ENCODE results near the gene HS6ST1.
"Not testable (repeated sequence)": the region's sequence is repeated elsewhere in the genome, so short reads cannot be mapped to it uniquely, and the experiment has no call there.

The HS6ST1 gene

DNA sequence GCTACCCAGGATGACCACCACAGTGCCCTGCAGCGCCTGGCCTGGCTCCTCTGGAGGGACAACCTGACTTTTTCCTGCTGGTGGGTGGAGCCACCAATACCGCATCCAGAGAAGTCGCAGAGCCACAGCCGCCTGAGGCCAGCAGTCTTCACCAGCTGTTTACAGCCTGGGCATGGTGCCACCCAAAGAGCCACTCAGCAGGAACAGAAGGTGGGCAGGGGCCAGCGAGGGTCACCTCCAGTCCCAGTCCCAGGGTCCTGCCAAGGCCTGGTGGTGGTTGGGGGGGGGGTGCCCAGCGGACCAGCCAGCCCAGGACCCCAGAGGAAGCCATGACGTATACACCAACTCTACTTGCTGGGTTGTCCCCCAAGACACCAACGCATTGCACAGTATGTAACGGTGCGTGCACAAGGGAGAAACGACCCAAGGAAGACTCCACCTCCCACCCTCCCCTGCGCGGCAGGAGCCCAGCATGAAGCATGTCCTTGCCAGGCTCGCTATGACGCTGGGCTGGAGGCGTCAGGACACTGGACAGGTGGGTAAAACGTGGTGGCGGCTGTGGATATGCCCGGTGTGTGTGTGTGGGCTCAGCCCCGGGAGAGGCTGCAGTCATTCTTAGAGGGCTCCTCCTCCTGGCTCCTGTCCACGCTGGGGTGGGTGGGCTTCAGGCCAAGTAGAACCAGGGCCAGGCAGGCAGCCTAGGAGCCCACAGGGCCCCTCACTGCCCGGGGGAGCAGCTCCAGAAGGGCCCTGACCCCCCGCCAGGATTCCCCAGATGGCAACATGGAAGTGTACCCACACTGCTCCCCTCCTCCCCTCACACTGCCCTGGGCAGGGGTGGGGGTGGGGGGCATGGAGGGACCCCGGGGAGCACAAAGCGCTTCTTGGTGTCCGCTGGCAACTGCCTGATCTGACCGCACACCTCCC lies 49.3 kb downstream of the HS6ST1 start:
- H3K36me3 ChIP-seq (ENCODE audit: control insufficient read depth, insufficient read depth, low read length) = peaks cover 4% of the 10 kb centered on the region
- WGBS, 2 experiments (ENCODE audit: insufficient coverage in 2 of 2) = 96 to 97% methylated on average over 18 to 23 of the region's 27 CpGs
- no peaks in the 10 kb centered on the region for H3K4me1 ChIP-seq (ENCODE audit: control insufficient read depth, insufficient read depth, low read length, poor library complexity, severe bottlenecking)
- H3K4me3 ChIP-seq (ENCODE audit: extremely low read depth, insufficient read depth, low read length, poor library complexity, severe bottlenecking) = no peak overlapping the region
- no peak overlapping the region for H3K27ac ChIP-seq (ENCODE audit: low read depth, low read length, severe bottlenecking)
- peaks cover 2% of the 10 kb centered on the region for H3K9me3 ChIP-seq (ENCODE audit: control insufficient read depth, low read length)

DNA sequence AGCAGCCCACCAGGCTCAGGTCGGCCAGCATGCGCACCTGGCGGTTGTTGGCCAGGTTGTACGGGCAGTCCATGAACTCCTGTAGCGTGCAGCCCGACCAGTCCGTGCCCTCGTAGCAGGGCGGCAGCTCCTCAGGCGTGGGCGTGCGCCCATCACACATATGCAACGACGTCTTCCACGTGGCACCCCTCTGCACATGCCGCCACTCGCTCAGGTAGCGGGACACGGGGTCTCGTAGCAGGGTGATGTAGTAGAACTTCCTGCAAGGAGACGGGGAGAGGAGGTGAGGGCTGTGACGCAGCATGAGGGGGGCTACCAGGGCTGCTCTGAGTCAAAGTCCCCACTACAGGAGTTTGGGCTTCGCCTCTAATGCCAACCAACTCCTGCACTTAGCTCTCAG lies 50.1 kb downstream of the HS6ST1 start:
- H3K36me3 ChIP-seq (ENCODE audit: control insufficient read depth, insufficient read depth, low read length); H3K9me3 ChIP-seq (ENCODE audit: control insufficient read depth, low read length); H3K4me1 ChIP-seq (ENCODE audit: control insufficient read depth, insufficient read depth, low read length, poor library complexity, severe bottlenecking); H3K4me3 ChIP-seq (ENCODE audit: extremely low read depth, insufficient read depth, low read length, poor library complexity, severe bottlenecking); H3K27ac ChIP-seq (ENCODE audit: low read depth, low read length, severe bottlenecking): not testable (repeated sequence)
- WGBS, 2 experiments (ENCODE audit: insufficient coverage in 2 of 2) = 97 to 98% methylated on average over 15 to 20 of the region's 23 CpGs

DNA sequence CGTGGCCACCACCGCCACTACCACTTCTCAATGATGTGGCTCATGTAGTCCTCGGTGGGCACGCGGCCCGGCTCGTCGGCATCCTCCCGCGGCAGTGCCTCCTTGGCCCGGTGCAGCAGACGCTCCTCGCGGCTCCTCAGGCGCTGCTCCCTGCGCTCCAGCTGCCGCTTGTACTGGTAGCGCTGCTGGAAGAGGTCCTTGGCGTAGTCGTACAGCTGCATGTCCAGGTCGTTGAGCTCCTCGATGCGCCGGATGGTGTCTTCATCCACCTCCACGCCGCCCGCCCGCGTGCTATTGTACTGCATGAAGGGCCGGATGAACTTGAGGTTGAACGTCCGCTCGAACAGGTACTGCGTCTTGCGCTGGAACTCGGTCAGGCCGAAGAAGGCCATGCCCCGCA lies 50.5 kb downstream of the HS6ST1 start:
- H3K36me3 ChIP-seq (ENCODE audit: control insufficient read depth, insufficient read depth, low read length); H3K9me3 ChIP-seq (ENCODE audit: control insufficient read depth, low read length); H3K27ac ChIP-seq (ENCODE audit: low read depth, low read length, severe bottlenecking); H3K4me3 ChIP-seq (ENCODE audit: extremely low read depth, insufficient read depth, low read length, poor library complexity, severe bottlenecking); H3K4me1 ChIP-seq (ENCODE audit: control insufficient read depth, insufficient read depth, low read length, poor library complexity, severe bottlenecking): not testable (repeated sequence)
- 95 to 98% methylated on average over 18 to 24 of the region's 38 CpGs for WGBS, 2 experiments (ENCODE audit: insufficient coverage in 2 of 2)

DNA sequence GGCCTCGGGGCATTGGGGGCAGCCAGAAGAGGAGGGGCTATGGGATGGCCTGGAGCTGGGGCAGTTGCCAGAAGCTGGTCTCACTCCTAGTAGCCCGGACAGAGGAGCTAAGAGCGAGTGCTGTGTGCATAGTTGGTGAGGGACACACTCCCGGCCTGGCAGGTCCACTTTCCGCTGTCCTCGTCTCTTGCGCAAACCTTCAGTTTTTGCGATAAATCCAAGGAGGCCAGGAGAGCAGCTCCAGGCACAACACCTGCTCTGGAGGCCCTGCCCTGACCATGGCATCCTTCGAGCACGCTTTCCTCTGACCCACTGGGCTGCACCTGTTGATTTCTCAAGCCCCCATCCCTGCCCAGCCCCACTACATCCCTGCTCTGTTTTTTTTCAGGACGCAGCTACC lies 51.0 kb downstream of the HS6ST1 start:
- not testable (repeated sequence) for H3K9me3 ChIP-seq (ENCODE audit: control insufficient read depth, low read length); H3K4me1 ChIP-seq (ENCODE audit: control insufficient read depth, insufficient read depth, low read length, poor library complexity, severe bottlenecking); H3K4me3 ChIP-seq (ENCODE audit: extremely low read depth, insufficient read depth, low read length, poor library complexity, severe bottlenecking); H3K36me3 ChIP-seq (ENCODE audit: control insufficient read depth, insufficient read depth, low read length); H3K27ac ChIP-seq (ENCODE audit: low read depth, low read length, severe bottlenecking)
- WGBS, 2 experiments (ENCODE audit: insufficient coverage in 2 of 2) = 88 to 93% methylated on average over 7 to 9 of the region's 11 CpGs

DNA sequence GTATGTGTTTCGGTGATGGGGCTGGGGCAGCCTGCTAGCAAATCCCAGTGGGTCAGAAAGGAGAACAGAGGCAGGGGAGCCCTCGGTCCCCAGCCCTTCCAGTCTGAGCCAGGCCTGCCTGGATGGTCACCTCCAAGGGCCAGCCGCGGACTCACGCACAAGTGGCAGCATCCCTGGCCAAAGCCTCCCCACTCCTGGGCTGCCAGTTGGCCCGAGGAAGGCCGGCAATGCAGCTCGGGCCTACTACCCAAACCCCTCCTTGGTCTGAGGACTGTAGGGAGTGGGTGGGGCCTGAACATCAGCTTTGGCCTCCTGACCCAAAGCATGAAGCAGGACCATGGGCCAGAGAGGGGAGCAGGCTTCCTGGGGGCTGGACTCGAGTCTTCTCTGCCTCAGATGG lies 51.5 kb downstream of the HS6ST1 start:
- not testable (repeated sequence) for H3K27ac ChIP-seq (ENCODE audit: low read depth, low read length, severe bottlenecking); H3K36me3 ChIP-seq (ENCODE audit: control insufficient read depth, insufficient read depth, low read length); H3K9me3 ChIP-seq (ENCODE audit: control insufficient read depth, low read length); H3K4me3 ChIP-seq (ENCODE audit: extremely low read depth, insufficient read depth, low read length, poor library complexity, severe bottlenecking); H3K4me1 ChIP-seq (ENCODE audit: control insufficient read depth, insufficient read depth, low read length, poor library complexity, severe bottlenecking)
- WGBS, 2 experiments (ENCODE audit: insufficient coverage in 2 of 2) = no CpG with 5 or more reads among the region's 9 CpGs

DNA sequence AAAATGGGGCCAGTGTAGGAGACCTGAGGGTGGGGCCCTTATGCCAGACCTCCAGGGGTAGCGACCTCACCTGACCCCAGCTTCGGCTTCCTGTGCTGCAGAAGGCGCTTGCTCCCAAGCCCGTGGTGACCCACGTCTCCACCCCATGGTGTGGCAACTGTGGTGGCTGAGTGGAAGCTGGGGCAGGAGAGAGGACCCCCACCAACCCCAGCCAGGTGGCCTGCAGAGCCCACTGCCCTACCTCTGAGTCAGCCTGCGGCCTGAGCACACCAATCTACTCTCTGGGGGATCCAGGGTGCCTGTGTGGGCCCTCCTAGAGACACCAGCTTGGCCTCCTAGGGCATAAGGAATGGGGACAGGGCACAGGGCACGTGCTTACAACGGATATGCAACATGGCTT lies 52.2 kb downstream of the HS6ST1 start:
- not testable (repeated sequence) for H3K4me3 ChIP-seq (ENCODE audit: extremely low read depth, insufficient read depth, low read length, poor library complexity, severe bottlenecking); H3K4me1 ChIP-seq (ENCODE audit: control insufficient read depth, insufficient read depth, low read length, poor library complexity, severe bottlenecking); H3K36me3 ChIP-seq (ENCODE audit: control insufficient read depth, insufficient read depth, low read length); H3K27ac ChIP-seq (ENCODE audit: low read depth, low read length, severe bottlenecking); H3K9me3 ChIP-seq (ENCODE audit: control insufficient read depth, low read length)
- 100% methylated on average over 1 of the region's 8 CpGs for WGBS, 2 experiments (ENCODE audit: insufficient coverage in 2 of 2)

DNA sequence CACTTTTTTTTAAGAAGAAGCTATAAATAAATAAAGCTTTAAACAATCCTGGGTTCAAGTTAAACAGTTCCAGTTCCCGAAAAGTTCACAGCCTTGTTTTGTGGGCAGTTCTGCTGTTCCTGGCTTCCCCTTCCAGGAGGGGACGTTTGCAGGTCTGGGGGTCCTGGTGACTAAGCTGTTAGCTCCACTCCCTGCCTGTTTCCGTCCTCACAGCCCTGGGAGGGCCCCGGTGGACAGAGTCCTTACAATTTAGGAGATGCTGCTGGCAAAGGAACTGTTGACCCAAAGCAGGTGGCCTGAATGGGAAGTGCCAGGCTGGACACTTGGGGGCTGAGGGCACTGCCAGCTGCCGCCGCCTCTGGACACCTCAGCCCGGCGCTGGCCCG lies 53.1 kb downstream of the HS6ST1 start:
- 80% methylated on average over 1 of the region's 9 CpGs; no CpG with 5 or more reads in 1 of the 2 experiments for WGBS, 2 experiments (ENCODE audit: insufficient coverage in 2 of 2)
- peaks cover 14% of the 10 kb centered on the region for H3K4me1 ChIP-seq (ENCODE audit: control insufficient read depth, insufficient read depth, low read length, poor library complexity, severe bottlenecking)
- not testable (repeated sequence) for H3K36me3 ChIP-seq (ENCODE audit: control insufficient read depth, insufficient read depth, low read length); H3K27ac ChIP-seq (ENCODE audit: low read depth, low read length, severe bottlenecking); H3K9me3 ChIP-seq (ENCODE audit: control insufficient read depth, low read length); H3K4me3 ChIP-seq (ENCODE audit: extremely low read depth, insufficient read depth, low read length, poor library complexity, severe bottlenecking)

DNA sequence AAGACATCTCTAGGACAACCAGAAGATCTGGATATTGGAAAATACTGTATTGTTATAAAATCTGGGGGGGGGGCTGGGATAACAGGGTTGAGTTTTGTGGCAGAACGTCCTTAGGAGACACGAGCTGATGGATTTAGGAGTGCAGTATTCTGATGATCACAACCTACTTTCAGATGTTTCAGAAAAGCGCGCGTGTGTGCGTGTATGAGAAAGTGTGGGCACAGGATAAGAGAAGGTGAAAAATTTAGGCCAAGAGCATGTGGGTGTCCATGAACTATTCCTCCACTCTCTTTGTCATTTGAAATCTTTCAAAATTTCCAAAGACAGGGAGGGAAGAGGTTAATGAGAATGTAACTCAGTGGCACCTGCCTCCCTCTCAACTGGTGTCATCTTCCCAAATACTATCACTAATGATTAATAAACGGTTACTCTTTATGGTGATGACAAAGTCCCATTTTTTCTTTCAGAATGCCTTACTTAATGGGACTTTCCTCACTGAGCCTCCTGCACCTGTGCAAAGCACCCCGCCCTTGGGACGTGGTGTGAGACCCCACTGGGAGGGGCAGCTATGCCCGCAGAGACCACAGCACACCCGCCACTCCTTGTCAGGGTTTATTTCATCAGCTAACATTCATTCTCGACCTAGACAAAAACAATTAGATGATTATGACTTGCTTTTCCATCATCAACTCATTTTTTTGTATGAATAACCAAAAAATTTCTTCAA lies 53.6 kb downstream of the HS6ST1 start:
- WGBS, 2 experiments (ENCODE audit: insufficient coverage in 2 of 2) = 90 to 96% methylated on average over 6 to 9 of the region's 12 CpGs

DNA sequence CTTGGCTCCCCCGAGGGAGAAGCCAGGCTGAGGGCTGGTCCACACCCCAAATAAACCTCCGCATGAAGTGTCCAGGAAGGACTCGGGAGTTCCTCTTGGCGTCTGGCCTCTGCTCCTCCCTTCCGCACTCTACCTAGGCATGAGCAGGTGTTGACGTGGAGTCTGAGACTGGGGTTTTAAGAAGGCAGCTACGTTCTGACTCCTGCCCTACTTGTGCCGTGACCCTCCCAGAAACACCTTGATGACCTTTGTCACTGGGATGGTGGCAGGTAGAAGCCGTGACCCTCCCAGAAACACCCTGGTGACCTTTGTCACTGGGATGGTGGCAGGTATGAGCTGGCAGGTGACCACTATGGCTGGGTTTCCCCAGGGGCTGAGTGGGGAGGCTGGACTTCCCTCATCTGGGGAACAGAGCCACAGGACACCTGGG lies 54.8 kb downstream of the HS6ST1 start:
- Histone ChIP-seq H3K4me1 (ENCODE audit: control insufficient read depth, insufficient read depth, low read length, poor library complexity, severe bottlenecking) (peaks cover 19% of the 10 kb centered on the region), H3K36me3 (ENCODE audit: control insufficient read depth, insufficient read depth, low read length) (no peaks in the 10 kb centered on the region), H3K27ac (ENCODE audit: low read depth, low read length, severe bottlenecking) (no peak overlapping the region), H3K4me3 (ENCODE audit: extremely low read depth, insufficient read depth, low read length, poor library complexity, severe bottlenecking) (no peak overlapping the region), H3K9me3 (ENCODE audit: control insufficient read depth, low read length) (no peaks in the 10 kb centered on the region)
- 97 to 100% methylated on average over 5 to 6 of the region's 9 CpGs for WGBS, 2 experiments (ENCODE audit: insufficient coverage in 2 of 2)

More for the DNA sequence above, 53.6 kb downstream of the HS6ST1 start:
- H3K36me3 ChIP-seq (ENCODE audit: control insufficient read depth, insufficient read depth, low read length) = no peaks in the 10 kb centered on the region
- no peaks in the 10 kb centered on the region for H3K9me3 ChIP-seq (ENCODE audit: control insufficient read depth, low read length)
- H3K4me3 ChIP-seq (ENCODE audit: extremely low read depth, insufficient read depth, low read length, poor library complexity, severe bottlenecking) = no peak overlapping the region
- no peak overlapping the region for H3K27ac ChIP-seq (ENCODE audit: low read depth, low read length, severe bottlenecking)
- H3K4me1 ChIP-seq (ENCODE audit: control insufficient read depth, insufficient read depth, low read length, poor library complexity, severe bottlenecking) = peaks cover 19% of the 10 kb centered on the region

DNA sequence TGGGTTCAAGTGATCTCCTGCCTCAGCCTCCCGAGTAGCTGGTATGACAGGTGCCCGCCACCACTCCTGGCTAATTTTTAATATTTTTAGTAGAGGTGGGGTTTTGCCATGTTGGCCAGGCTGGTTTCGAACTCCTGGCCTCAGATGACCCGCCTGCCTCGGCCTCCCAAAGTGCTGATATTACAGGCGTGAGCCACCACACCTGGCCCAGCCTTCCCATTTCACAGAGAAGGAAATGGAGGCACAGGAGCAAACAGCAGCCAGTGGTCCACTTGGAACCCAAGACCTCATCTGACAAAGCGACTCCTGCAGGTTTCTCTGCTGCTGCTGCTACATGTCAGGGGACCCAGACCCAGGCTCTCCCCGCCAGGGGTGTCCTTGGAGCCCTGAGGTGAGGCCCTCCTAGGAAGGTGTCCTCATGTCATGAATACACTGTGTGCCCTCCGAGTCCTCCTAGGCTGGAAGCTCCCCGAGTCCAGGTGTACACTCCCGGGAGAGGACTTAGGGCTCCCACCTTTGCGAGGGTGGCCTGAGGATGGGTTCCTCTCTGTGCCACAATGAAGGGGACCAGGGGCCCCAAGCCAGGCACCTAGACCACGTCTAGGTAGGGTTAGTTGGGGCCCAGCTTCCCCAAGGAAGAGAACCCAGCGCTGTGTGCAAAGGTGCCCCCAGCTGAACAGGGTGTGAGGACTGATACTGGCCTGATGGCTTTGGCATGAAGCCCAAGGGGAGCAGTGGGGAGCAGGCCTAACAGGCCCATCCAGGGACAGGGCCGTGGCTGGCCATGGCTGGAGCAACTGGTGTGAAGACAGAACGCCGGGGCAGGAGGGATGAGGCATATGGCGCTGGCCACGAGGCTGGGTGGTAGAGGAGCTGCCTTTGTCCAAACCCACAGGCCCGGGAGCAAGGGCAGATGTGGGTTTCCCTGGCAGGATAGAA lies 56.1 kb downstream of the HS6ST1 start:
- Histone ChIP-seq H3K9me3 (ENCODE audit: control insufficient read depth, low read length) (no peaks in the 10 kb centered on the region), H3K36me3 (ENCODE audit: control insufficient read depth, insufficient read depth, low read length) (no peaks in the 10 kb centered on the region), H3K4me1 (ENCODE audit: control insufficient read depth, insufficient read depth, low read length, poor library complexity, severe bottlenecking) (peaks cover 19% of the 10 kb centered on the region), H3K27ac (ENCODE audit: low read depth, low read length, severe bottlenecking) (no peak overlapping the region), H3K4me3 (ENCODE audit: extremely low read depth, insufficient read depth, low read length, poor library complexity, severe bottlenecking) (no peak overlapping the region)
- WGBS, 2 experiments (ENCODE audit: insufficient coverage in 2 of 2) = 93% methylated on average over 17 to 19 of the region's 20 CpGs
